GM23338 (cell line): ENCODE data around the gene CDHR3.

ENCODE experiments used
- CREB1 ChIP-seq: fragments of 250-450 bp; sonication (Bioruptor Pico); IDR thresholded peaks from 2 replicates; pipeline ENCODE4 v1.5.0; 2020; ENCODE audit warnings: low read depth, mild to moderate bottlenecking, moderate library complexity
- EZH2 ChIP-seq: fragments of 200-600 bp; sonication (generic); IDR thresholded peaks from one replicate; pipeline ENCODE4 v1.8.0; 2017; ENCODE audit warnings: antibody characterized with exemption, mild to moderate bottlenecking, low read depth; ENCODE audit not compliant: unreplicated experiment
- EZH2phosphoT487 ChIP-seq: fragments of 200-600 bp; sonication (generic); IDR thresholded peaks from one replicate; pipeline ENCODE4 v1.8.1; 2018; ENCODE audit warnings: antibody characterized with exemption; ENCODE audit not compliant: unreplicated experiment
- JUNB ChIP-seq: IDR thresholded peaks from one replicate; pipeline ENCODE4 v1.6.1; 2016; ENCODE audit warnings: antibody characterized with exemption; ENCODE audit not compliant: unreplicated experiment
- NANOG ChIP-seq: IDR thresholded peaks from 2 replicates; pipeline ENCODE4 v1.6.1; 2016; ENCODE audit warnings: antibody characterized with exemption, borderline replicate concordance
- POLR2AphosphoS5 ChIP-seq: IDR thresholded peaks from 2 replicates; pipeline ENCODE4 v1.6.1; 2016; ENCODE audit warnings: antibody characterized with exemption, low read depth
- STAT1 ChIP-seq: IDR thresholded peaks from one replicate; pipeline ENCODE4 v1.6.1; 2016; ENCODE audit warnings: antibody characterized with exemption; ENCODE audit not compliant: unreplicated experiment
- ZNF114 ChIP-seq: fragments of 250-450 bp; sonication (Bioruptor Pico); IDR thresholded peaks from 2 replicates; pipeline ENCODE4 v1.5.0; 2020; ENCODE audit warnings: mild to moderate bottlenecking, moderate library complexity
- ZNF331 ChIP-seq: fragments of 250-450 bp; sonication (Bioruptor Pico); IDR thresholded peaks from 2 replicates; pipeline ENCODE4 v1.5.0; 2020; ENCODE audit warnings: low read depth, mild to moderate bottlenecking, moderate library complexity
- TF ChIP-seq, protein P1 (sequence below), 2 experiments: fragments of 200-600 bp in 1 of 2; sonication (generic) in 1 of 2; conservative IDR thresholded peaks; 2 replicates each; pipeline versions ENCODE4 v1.5.1 to v1.6.1; 2016 to 2017; ENCODE audit warnings: antibody characterized with exemption in 2 of 2, low read depth in 2 of 2, mild to moderate bottlenecking in 2 of 2, moderate library complexity in 1 of 2
- TF ChIP-seq, protein P2 (sequence below): IDR thresholded peaks from 2 replicates; pipeline ENCODE4 v1.6.1; 2016; ENCODE audit warnings: antibody characterized with exemption
- TF ChIP-seq, protein P3 (sequence below): IDR thresholded peaks from one replicate; pipeline ENCODE4 v1.6.1; 2018; ENCODE audit warnings: antibody characterized with exemption; ENCODE audit not compliant: unreplicated experiment
- TF ChIP-seq, protein P4 (sequence below): fragments of 250-450 bp; sonication (Bioruptor Pico); IDR thresholded peaks from 2 replicates; pipeline ENCODE4 v1.5.0; 2020; ENCODE audit warnings: mild to moderate bottlenecking, moderate library complexity

DNA sequence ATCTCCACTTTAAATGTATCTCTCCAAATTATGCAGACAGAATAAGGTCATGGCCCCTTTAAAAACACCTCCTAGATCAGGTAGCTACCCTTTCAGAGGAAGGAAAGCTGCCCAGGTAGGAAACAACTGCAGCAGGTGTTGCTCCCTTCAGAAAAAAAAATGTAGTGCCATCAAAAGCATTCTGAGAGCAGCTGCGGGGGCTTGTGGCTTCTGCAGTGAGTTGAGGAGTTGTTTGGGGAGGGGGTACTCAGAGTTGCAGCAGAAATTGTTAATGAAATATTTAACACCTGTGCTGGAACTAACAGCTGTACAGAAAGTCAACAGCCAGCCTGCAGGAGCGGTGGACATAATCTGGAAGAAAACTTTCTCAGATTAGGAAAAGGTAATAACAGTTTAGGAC lies 24.0 kb downstream of the CDHR3 start:
- TF ChIP-seq, protein P1, sequence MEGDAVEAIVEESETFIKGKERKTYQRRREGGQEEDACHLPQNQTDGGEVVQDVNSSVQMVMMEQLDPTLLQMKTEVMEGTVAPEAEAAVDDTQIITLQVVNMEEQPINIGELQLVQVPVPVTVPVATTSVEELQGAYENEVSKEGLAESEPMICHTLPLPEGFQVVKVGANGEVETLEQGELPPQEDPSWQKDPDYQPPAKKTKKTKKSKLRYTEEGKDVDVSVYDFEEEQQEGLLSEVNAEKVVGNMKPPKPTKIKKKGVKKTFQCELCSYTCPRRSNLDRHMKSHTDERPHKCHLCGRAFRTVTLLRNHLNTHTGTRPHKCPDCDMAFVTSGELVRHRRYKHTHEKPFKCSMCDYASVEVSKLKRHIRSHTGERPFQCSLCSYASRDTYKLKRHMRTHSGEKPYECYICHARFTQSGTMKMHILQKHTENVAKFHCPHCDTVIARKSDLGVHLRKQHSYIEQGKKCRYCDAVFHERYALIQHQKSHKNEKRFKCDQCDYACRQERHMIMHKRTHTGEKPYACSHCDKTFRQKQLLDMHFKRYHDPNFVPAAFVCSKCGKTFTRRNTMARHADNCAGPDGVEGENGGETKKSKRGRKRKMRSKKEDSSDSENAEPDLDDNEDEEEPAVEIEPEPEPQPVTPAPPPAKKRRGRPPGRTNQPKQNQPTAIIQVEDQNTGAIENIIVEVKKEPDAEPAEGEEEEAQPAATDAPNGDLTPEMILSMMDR (conservative IDR thresholded peaks at IDR 0.05; ENCODE audit: low read depth in 2 of 2), result no peak
- TF ChIP-seq POLR2AphosphoS5 (no peak), EZH2 (no peak), EZH2phosphoT487 (no peak), NANOG (no peak), STAT1 (no peak), CREB1 (CRISPR knock-in tag) (no peak), ZNF114 (CRISPR knock-in tag) (no peak), JUNB (no peak), ZNF331 (no peak)
- TF ChIP-seq, protein P2, sequence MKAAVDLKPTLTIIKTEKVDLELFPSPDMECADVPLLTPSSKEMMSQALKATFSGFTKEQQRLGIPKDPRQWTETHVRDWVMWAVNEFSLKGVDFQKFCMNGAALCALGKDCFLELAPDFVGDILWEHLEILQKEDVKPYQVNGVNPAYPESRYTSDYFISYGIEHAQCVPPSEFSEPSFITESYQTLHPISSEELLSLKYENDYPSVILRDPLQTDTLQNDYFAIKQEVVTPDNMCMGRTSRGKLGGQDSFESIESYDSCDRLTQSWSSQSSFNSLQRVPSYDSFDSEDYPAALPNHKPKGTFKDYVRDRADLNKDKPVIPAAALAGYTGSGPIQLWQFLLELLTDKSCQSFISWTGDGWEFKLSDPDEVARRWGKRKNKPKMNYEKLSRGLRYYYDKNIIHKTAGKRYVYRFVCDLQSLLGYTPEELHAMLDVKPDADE, result no peak
- TF ChIP-seq, protein P3, sequence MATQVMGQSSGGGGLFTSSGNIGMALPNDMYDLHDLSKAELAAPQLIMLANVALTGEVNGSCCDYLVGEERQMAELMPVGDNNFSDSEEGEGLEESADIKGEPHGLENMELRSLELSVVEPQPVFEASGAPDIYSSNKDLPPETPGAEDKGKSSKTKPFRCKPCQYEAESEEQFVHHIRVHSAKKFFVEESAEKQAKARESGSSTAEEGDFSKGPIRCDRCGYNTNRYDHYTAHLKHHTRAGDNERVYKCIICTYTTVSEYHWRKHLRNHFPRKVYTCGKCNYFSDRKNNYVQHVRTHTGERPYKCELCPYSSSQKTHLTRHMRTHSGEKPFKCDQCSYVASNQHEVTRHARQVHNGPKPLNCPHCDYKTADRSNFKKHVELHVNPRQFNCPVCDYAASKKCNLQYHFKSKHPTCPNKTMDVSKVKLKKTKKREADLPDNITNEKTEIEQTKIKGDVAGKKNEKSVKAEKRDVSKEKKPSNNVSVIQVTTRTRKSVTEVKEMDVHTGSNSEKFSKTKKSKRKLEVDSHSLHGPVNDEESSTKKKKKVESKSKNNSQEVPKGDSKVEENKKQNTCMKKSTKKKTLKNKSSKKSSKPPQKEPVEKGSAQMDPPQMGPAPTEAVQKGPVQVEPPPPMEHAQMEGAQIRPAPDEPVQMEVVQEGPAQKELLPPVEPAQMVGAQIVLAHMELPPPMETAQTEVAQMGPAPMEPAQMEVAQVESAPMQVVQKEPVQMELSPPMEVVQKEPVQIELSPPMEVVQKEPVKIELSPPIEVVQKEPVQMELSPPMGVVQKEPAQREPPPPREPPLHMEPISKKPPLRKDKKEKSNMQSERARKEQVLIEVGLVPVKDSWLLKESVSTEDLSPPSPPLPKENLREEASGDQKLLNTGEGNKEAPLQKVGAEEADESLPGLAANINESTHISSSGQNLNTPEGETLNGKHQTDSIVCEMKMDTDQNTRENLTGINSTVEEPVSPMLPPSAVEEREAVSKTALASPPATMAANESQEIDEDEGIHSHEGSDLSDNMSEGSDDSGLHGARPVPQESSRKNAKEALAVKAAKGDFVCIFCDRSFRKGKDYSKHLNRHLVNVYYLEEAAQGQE, result no peak
- TF ChIP-seq, protein P4, sequence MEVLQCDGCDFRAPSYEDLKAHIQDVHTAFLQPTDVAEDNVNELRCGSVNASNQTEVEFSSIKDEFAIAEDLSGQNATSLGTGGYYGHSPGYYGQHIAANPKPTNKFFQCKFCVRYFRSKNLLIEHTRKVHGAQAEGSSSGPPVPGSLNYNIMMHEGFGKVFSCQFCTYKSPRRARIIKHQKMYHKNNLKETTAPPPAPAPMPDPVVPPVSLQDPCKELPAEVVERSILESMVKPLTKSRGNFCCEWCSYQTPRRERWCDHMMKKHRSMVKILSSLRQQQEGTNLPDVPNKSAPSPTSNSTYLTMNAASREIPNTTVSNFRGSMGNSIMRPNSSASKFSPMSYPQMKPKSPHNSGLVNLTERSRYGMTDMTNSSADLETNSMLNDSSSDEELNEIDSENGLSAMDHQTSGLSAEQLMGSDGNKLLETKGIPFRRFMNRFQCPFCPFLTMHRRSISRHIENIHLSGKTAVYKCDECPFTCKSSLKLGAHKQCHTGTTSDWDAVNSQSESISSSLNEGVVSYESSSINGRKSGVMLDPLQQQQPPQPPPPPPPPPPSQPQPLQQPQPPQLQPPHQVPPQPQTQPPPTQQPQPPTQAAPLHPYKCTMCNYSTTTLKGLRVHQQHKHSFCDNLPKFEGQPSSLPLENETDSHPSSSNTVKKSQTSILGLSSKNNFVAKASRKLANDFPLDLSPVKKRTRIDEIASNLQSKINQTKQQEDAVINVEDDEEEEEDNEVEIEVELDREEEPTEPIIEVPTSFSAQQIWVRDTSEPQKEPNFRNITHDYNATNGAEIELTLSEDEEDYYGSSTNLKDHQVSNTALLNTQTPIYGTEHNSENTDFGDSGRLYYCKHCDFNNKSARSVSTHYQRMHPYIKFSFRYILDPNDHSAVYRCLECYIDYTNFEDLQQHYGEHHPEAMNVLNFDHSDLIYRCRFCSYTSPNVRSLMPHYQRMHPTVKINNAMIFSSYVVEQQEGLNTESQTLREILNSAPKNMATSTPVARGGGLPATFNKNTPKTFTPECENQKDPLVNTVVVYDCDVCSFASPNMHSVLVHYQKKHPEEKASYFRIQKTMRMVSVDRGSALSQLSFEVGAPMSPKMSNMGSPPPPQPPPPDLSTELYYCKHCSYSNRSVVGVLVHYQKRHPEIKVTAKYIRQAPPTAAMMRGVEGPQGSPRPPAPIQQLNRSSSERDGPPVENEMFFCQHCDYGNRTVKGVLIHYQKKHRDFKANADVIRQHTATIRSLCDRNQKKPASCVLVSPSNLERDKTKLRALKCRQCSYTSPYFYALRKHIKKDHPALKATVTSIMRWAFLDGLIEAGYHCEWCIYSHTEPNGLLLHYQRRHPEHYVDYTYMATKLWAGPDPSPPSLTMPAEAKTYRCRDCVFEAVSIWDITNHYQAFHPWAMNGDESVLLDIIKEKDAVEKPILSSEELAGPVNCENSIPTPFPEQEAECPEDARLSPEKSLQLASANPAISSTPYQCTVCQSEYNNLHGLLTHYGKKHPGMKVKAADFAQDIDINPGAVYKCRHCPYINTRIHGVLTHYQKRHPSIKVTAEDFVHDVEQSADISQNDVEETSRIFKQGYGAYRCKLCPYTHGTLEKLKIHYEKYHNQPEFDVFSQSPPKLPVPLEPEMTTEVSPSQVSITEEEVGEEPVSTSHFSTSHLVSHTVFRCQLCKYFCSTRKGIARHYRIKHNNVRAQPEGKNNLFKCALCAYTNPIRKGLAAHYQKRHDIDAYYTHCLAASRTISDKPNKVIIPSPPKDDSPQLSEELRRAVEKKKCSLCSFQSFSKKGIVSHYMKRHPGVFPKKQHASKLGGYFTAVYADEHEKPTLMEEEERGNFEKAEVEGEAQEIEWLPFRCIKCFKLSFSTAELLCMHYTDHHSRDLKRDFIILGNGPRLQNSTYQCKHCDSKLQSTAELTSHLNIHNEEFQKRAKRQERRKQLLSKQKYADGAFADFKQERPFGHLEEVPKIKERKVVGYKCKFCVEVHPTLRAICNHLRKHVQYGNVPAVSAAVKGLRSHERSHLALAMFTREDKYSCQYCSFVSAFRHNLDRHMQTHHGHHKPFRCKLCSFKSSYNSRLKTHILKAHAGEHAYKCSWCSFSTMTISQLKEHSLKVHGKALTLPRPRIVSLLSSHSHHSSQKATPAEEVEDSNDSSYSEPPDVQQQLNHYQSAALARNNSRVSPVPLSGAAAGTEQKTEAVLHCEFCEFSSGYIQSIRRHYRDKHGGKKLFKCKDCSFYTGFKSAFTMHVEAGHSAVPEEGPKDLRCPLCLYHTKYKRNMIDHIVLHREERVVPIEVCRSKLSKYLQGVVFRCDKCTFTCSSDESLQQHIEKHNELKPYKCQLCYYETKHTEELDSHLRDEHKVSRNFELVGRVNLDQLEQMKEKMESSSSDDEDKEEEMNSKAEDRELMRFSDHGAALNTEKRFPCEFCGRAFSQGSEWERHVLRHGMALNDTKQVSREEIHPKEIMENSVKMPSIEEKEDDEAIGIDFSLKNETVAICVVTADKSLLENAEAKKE (CRISPR knock-in tag), result no peak
